GM18526 (cell line): ENCODE results near the gene ZNRF1.

Source experiments
- POLR2A ChIP-seq: IDR thresholded peaks from 3 replicates; pipeline ENCODE4 v1.6.1; 2011; ENCODE audit not compliant: insufficient read length; ENCODE audit errors: extremely low read depth

The ZNRF1 gene

DNA sequence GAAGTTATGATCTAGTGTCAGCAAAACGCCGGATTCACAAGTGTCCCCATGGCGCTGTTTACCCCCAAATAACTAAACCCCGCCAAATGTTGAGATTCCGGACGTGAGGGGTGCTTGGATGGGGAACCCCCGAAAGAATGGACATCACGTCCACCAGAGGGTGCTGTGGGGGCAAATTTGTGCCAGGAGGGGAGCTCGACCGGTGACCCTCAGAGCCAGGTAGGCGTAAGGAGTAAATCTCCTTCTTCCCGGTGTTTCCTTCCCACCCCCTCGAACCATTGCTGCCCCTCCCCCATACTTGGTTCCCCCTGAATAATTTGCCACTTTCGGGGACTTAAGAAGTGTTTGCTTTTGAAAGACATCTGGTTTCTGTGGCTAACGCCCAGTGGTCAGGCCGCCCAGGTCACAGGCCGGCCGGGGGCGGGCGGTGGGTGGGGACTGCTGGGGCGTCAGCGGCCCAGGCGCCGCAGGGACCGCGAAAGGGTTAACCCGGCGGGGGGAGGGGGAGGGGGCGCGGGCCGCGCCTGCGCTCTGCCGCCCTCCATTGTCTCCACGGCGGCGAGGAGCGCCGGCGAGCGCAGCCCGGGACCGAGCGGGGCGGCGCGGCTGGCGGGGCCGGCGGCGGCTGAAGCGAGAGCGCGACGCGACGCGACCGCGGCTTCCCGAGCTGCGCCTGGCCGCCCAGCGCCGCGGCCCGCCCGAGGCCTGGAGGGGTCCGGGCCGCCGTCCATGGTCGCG, at the start of gene ZNRF1:
Gene ZNRF1, plus strand, starts transcription at position 544 of the 738 bp plus-strand sequence. CDS start 648 bp downstream, outside the sequence.
- peak; percentile 38 for TF ChIP-seq POLR2A

DNA sequence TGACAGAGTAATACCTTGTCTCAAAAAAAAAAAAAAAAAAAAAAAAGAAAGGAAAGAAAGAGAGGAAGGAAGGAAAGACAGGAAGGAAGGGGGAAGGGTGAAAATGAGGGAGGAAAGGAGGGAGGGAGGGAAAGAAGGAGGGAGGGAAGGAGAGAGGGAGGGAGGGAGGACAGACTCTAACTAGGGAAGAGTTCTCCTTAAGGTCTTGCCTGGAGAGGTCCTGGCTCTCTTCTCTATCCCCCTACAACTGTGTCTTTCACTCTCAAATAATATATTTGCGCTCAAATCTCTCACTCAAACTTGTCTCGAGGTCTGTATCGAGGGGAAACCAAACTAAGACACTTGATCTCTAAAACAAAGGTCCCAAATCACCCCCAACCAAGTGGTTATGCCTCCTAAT, 49.5 kb upstream of the ZNRF1 start:
- no peak for TF ChIP-seq POLR2A

DNA sequence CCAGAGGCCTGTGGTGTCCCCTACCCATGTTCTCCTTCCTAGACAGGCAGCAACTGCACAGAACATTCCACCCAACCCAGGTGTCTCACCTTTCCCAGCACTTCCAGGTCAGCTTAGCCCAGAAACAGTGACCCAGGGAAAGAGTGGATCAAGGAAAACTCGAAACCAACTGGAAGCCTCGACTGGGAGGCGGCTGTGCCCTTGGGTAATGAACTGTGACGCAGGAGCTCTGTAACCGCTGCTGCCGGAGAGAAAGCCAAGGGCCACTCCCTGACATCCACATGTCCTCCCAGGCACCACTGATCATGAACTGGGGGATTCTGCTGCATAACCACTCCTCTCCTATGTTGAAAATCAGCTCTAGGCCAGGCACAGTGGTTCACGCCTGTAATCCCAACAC, 48.3 kb upstream of the ZNRF1 start:
- TF ChIP-seq POLR2A, result no peak

DNA sequence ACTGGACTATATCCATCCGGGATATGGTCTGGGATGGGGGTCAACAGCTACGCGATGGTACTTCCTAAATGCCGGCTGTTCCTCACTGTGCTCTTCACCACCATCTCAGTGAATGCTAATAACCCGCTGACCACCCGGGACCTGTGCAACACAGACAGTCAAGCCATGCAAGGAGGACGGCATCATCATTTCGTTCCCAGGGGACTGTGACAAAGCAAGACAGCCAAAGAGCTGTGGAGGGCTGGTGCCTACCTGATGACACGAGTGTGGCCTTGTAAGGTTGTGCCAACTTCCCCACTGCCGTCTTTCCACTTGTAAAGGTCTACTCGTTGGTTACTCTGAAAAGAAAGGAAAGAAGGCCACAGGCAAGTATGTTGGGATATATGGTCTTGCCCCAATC, 47.6 kb upstream of the ZNRF1 start:
- TF ChIP-seq POLR2A, result no peak

DNA sequence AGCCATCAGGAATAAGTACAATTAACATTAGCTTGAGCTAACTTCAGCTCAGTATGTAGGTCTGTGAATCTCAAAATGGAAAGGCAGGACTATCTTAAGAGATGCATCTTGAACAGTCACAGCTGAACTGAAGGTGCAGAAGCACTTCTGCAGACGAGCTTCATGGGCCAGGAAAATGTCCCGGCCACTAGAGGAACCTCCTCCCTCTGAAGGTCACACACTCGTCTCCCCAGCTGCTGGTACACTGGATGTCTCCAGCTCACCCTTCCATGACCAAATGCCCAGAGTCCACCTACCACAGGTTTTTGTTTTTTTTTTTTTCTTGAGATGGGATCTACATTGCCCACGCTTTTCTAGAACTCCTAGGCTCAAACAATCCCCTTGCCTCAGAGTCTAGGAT, 47.1 kb upstream of the ZNRF1 start:
- TF ChIP-seq POLR2A, result no peak

DNA sequence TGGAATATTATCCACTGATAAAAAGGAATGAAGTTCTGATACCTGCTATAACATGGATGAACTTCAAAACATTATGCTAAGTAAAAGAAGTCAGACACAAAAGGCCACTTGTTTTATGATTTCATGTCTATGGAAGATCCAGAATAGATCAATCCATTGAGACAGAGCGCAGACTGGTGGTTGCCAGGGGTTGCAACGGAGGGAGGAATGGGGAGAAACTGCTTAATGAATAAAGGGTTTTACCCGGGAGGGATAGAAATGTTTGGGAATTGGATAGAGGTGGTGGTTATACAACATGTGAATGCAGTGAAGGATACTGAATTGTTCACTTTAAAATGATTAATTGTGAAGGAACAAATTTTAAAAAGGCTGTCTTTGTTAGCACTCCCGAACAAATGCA, 44.1 kb upstream of the ZNRF1 start:
- no peak for TF ChIP-seq POLR2A

DNA sequence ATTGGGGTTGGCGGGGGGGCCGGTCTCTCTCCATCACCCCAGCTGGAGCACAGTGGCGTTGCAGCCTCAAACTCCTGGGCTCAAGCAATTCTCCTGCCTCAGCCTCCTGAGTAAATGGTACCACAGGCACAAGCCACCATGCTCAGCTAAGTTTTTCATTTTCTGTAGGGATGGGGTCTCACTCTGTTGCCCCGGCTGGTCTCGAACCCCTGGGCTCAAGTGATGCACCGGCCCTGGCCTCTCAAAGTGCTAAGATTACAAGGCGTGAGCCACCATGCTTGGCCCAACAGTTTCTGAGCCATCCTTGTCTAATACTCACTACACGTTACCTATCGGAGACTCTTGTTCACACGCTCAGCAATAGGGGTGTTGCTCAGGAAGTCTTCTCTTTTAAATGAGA, 25.5 kb upstream of the ZNRF1 start:
- no peak for TF ChIP-seq POLR2A

DNA sequence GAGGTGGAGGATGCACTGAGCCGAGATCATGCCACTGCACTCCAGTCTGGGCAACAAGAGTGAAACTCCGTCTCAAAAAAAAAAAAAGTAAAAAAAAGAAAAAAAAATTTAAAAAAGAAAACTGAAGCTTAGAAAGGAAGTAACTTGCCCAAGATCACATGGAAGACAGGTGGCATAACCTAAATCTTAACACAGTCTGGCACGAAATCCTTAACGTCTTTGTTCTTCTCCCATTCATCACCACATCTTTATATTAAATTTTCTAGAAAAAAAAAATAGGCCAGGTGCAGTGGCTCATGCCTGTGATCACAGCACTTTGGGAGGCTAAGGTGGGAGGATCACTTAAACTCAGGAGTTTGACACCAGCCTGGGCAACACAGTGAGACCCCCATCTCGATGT, 23.2 kb upstream of the ZNRF1 start:
- TF ChIP-seq POLR2A, result no peak

DNA sequence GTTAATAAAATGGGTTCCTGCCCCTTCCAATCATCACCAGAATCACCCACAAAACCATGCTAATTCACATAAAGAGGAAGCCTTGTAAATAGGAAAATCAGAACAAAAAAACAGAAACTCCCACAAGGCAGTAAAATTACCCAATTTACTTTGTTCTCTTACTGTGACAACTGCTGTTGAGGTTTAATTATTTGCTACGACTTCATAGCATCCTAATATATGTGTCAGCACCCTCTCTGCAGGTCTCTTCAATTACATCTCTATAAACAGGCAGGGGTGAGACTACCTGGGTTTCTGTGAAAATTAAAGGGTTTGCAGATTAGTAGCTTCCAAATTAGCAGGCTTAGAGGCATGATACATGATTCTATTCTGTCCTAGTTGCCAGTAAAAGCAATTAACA, 16.6 kb upstream of the ZNRF1 start:
- no peak for TF ChIP-seq POLR2A

DNA sequence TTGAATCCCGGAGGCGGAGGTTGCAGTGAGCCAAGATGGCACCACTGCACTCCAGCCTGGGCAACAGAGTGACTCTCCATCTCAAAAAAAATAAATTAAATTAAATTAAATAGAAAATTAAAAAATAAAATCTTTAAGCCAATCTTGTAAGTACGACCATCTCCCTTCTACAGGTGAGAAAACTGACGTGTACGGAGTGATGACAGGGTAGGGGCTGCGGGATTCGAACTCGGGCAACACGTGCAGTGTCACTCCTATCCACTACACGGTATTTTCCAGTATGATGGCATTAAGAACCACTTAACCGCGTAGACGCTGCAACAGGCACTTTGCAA, 14.7 kb upstream of the ZNRF1 start:
- TF ChIP-seq POLR2A, result no peak

DNA sequence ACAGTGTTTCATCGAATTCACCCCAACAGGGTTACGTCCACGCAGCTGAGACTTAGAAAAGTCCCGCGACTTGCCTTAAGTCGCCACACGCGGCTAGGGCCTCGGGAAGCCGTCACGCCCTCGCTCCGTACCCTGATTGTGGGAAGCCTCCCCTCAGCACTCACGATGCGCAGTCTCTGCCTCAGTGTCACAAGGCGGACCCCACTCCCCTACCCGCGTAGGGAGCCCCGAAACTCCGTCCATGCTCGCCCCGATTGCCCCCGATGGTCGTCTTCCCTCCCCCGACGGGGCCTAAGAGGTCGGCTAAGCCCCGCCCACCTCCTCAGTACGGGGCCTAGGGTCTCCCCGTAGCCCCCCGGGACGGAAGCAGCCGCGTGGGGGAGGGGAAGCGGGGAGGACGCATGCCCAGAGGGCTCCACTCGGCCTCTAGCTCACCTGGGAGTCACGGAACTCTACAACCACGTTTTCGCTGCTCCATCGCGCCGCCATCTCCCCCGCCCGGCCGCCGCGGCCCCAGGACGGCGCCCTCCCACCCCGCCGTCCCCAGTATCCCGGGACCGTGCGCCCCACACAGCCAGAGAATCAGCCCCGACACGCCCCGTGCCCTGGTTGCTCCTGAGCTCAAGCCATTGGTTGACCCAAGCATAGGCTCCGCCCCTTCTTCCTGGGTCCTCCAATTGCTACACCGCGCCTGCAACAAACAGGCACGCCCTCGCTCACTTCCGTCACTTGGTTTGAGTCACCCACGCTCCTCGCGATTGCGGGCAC, 14.1 kb upstream of the ZNRF1 start, which contains the start of gene WDR59:
Gene WDR59, minus strand, starts transcription at position 595 of the 768 bp plus-strand sequence. Its CDS starts 106 bp downstream, at position 489.
- TF ChIP-seq POLR2A, result peak; percentile 62

DNA sequence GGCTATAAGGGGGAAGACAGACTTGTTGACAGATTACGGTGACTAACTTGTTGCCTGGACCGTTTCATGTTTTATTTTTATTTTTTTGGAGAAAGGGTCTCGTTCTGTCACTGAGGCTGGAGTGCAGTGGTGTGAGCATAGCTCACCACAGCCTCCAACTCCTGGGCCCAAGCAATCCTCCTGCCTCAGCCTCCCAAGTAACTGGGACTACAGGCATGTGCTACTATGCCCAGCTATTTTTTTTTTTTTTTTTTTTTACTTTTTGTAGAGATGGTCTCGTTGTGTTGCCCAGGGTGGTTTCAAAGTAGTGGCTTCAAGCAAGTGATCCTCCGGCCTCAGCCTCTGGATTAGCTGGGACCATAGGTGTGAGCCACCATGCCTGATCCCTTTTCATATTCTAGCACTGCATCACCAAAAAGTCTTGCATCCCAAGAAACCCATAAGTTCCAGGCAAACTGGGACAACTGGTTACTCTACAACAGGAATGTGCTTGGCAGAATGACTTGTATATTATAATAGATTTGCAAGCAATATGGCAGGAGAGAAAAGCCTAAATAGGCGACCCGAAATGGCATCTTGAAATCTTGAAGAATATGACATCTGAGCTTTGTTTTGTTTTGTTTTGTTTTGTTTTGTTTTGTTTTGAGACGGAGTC, 11.7 kb upstream of the ZNRF1 start:
- no peak for TF ChIP-seq POLR2A

DNA sequence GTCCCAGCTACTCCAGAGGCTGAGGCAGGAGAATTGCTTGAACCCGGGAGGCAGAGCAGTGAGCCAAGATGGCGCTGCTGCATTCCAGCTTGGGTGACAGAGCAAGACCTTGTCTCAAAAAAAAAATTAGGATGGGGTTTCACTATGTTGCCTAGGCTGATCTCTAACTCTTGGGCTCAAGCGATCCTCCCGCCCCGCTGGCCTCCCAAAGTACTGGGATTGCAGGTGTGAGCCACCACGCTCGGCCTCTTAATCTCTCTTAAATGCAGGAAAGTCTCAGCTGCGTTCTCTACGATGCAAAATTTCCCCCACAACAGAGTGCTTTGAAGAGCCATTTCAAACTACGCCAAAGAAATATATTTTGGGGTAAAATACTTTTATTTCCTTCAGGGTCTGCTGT, 8.0 kb upstream of the ZNRF1 start:
- TF ChIP-seq POLR2A, result no peak

DNA sequence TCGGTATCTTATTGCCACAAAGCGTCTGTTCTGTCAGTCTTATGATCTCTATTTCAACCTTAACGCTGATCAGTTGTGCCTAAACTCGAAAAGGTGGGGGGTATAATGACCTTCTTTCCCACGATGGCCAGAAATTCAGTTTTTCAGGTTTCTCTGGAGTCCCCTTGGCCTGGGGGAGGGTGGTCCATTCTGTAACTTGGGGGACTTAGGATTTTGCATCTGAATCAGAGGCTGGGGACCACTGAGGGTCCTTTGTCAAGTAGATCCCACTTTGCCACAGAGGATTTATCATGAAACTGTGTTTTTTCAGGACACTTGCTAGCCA, 7.6 kb upstream of the ZNRF1 start:
- no peak for TF ChIP-seq POLR2A

DNA sequence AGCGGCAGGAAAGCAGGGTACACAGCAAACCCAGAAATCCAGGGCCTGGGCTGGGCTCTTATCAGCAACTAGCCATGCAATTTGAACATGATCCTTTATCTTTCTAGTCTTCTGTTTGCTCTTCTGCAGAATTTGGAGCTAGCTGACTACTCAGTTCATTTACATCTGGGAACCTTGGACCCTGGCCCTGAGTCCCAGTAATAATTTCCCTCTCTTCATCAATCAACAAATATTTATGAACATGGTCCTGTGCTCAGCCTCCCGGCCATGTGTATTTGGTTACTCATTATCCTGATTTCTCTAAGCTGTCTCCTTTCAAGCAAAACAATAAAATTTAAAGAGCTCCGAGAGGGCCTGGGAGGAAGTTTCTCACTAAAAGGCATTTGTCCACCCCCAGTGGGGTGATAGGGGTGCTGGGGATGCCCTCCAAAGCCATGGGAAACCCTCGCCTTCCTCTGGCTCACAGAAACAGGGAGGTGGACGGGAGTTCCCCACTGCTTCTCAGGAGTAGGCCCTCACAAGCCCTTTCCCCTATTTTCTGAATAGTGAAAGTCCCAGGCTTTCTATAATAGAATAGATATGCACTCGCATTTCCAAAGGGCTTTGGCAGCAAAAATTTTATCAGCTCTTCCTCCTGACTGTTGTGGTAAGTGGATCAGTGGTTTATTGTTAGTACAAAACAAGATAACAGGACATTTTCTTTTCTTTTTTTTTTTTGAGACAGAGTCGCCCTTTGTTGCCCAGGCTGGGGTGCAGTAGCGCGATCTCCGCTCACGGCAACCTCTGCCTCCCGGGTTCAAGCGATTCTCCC, 7.0 kb upstream of the ZNRF1 start:
- no peak for TF ChIP-seq POLR2A
